Measurements from ENCODE around the gene NDUFAF8. TPM values are rescaled to one million over a fixed set of nuclear protein-coding genes. Genes with fewer than 3 reads are reported as not detected.

The NDUFAF8 gene
- total RNA-seq, 2 experiments from 2014 or later, result 34.6 to 38.6 TPM

- intact Hi-C loops (cut with DNase I, micrococcal nuclease), result loop anchor here (5.0 kb wide), 2 partner anchors 102 to 212 kb away; no protein-coding TSS in a partner anchor
- Histone ChIP-seq H3K27ac (ENCODE audit: low read depth in 1 of 2, low read length in 2 of 2) (no peak overlapping the region), H3K36me3 (ENCODE audit: insufficient read depth, low read length) (peaks cover 13% of the 10 kb centered on the region), H3K27me3 (ENCODE audit: control insufficient read depth in 1 of 2, insufficient read depth in 2 of 2, low read length in 2 of 2) (no peaks in the 10 kb centered on the region), H3K4me1 (ENCODE audit: insufficient read depth, low read length) (peaks cover 28% of the 10 kb centered on the region), H3K9me3 (ENCODE audit: control insufficient read depth in 1 of 2, insufficient read depth in 1 of 2, low read length in 2 of 2) (no peaks in the 10 kb centered on the region), H3K4me3 (ENCODE audit: low read length) (no peak overlapping the region)
- no peak overlapping the region for H3K27ac Mint-ChIP-seq
- H3K9me3 Mint-ChIP-seq, result no peaks in the 10 kb centered on the region
- CTCF ChIA-PET, result no interaction called here
- TF ChIP-seq CTCF (IDR thresholded peaks at IDR 0.05), result no peak
- peaks cover 18% of the 10 kb centered on the region for H3K4me1 Mint-ChIP-seq (ENCODE audit: low read depth)
- H3K27me3 Mint-ChIP-seq, result no peaks in the 10 kb centered on the region
- POLR2A ChIA-PET, result interaction anchor here (1.1 kb wide), 1 partner anchor 22 kb away, joined by 3 read pairs; the partner anchor contains the start of gene CEP131
- peak overlapping the region; percentile 15 for H3K4me3 Mint-ChIP-seq
- H3K36me3 Mint-ChIP-seq (ENCODE audit: low read depth), result peaks cover 5% of the 10 kb centered on the region
- ATAC-seq (ENCODE audit: poor library complexity) (no peak), DNase-seq (no peak)
These were observed 5.4 kb downstream of the NDUFAF8 start for GRCh38 chr17:81244358-81245023.

- H3K27ac Mint-ChIP-seq, result no peak overlapping the region
- H3K9me3 Mint-ChIP-seq, result no peaks in the 10 kb centered on the region
- POLR2A ChIA-PET, result interaction anchor here (1.1 kb wide), 1 partner anchor 22 kb away, joined by 3 read pairs; the partner anchor contains the start of gene CEP131
- CTCF ChIA-PET, result no interaction called here
- Histone ChIP-seq H3K27ac (ENCODE audit: low read depth in 1 of 2, low read length in 2 of 2) (no peak overlapping the region), H3K27me3 (ENCODE audit: control insufficient read depth in 1 of 2, insufficient read depth in 2 of 2, low read length in 2 of 2) (no peaks in the 10 kb centered on the region), H3K4me3 (ENCODE audit: low read length) (no peak overlapping the region), H3K36me3 (ENCODE audit: insufficient read depth, low read length) (peaks cover 19% of the 10 kb centered on the region), H3K9me3 (ENCODE audit: control insufficient read depth in 1 of 2, insufficient read depth in 1 of 2, low read length in 2 of 2) (no peaks in the 10 kb centered on the region), H3K4me1 (ENCODE audit: insufficient read depth, low read length) (peaks cover 21% of the 10 kb centered on the region)
- peaks cover 5% of the 10 kb centered on the region for H3K36me3 Mint-ChIP-seq (ENCODE audit: low read depth)
- ATAC-seq (ENCODE audit: poor library complexity) (no peak), DNase-seq (no peak)
- H3K4me1 Mint-ChIP-seq (ENCODE audit: low read depth), result peaks cover 14% of the 10 kb centered on the region
- no peak for TF ChIP-seq CTCF (IDR thresholded peaks at IDR 0.05)
- intact Hi-C loops (cut with DNase I, micrococcal nuclease), result no loop called here
- no peaks in the 10 kb centered on the region for H3K27me3 Mint-ChIP-seq
- H3K4me3 Mint-ChIP-seq, result no peak overlapping the region
These were observed 6.0 kb downstream of the NDUFAF8 start for GRCh38 chr17:81245024-81245664.

GRCh38 chr17:81245665-81246342 lies 6.7 kb downstream of the NDUFAF8 start:
- intact Hi-C loops (cut with DNase I, micrococcal nuclease), result no loop called here
- Histone ChIP-seq H3K36me3 (ENCODE audit: insufficient read depth, low read length) (peaks cover 24% of the 10 kb centered on the region), H3K27me3 (ENCODE audit: control insufficient read depth in 1 of 2, insufficient read depth in 2 of 2, low read length in 2 of 2) (no peaks in the 10 kb centered on the region)

More at GRCh38 chr17:81245665-81246342, 6.7 kb downstream of the NDUFAF8 start:
- Mint-ChIP-seq H3K9me3 (no peaks in the 10 kb centered on the region), H3K4me1 (ENCODE audit: low read depth) (peaks cover 10% of the 10 kb centered on the region), H3K27ac (no peak overlapping the region), H3K27me3 (no peaks in the 10 kb centered on the region), H3K4me3 (no peak overlapping the region), H3K36me3 (ENCODE audit: low read depth) (peaks cover 5% of the 10 kb centered on the region)
- no peaks in the 10 kb centered on the region for H3K9me3 ChIP-seq (ENCODE audit: control insufficient read depth in 1 of 2, insufficient read depth in 1 of 2, low read length in 2 of 2)
- CTCF ChIA-PET, result no interaction called here
- POLR2A ChIA-PET, result interaction anchor here (1.1 kb wide), 1 partner anchor 23 kb away, joined by 3 read pairs; the partner anchor contains the start of gene CEP131
- no peak overlapping the region for H3K27ac ChIP-seq (ENCODE audit: low read depth in 1 of 2, low read length in 2 of 2)
- TF ChIP-seq CTCF (IDR thresholded peaks at IDR 0.05), result no peak
- H3K4me3 ChIP-seq (ENCODE audit: low read length), result no peak overlapping the region
- H3K4me1 ChIP-seq (ENCODE audit: insufficient read depth, low read length), result peaks cover 15% of the 10 kb centered on the region
- ATAC-seq (ENCODE audit: poor library complexity) (no peak), DNase-seq (no peak)

Measured in CD4-positive, alpha-beta T cell (primary cell).